ENCODE measurements around the gene MYO9B. TPM values are rescaled to one million over a fixed set of nuclear protein-coding genes. Genes with fewer than 3 reads are reported as not detected.

Gene MYO9B
- total and polyA plus RNA-seq, 5 experiments from 2014 or later: 3.3 to 171 (median 22.3) TPM

- POLR2A ChIA-PET: interaction anchor here (0.5 to 4.4 kb wide), 26 partner anchors 9 to 1156 kb away, joined by 3 to 76 read pairs (median 6); partner anchors contain the start of genes ANKLE1, BABAM1, HAUS8 and MRPL34
- Mint-ChIP-seq H3K4me1 (peaks cover 18 to 80% (median 66%) of the 10 kb centered on the region in 4 donors), H3K9me3 (peaks cover 0 to 4% (median 0%) of the 10 kb centered on the region in 9 donors), H3K36me3 (peaks cover 0 to 8% (median 4%) of the 10 kb centered on the region in 3 donors), H3K4me3 (peak overlapping the region; percentile 80 to 100 (median 90)), H3K27me3 (no peaks in the 10 kb centered on the region), H3K27ac (peak overlapping the region; percentile 98 to 100 (median 99))
- ATAC-seq (peak; percentile 76 to 82), DNase-seq (peak in 6 of 10 donors; percentile 31 to 85 (median 73))
Measured at GRCh38 chr19:17125062-17125727, 49.6 kb downstream of the MYO9B start.

- ATAC-seq (peak; percentile 86 to 87), DNase-seq (peak; percentile 55 to 92 (median 79))
- Mint-ChIP-seq H3K27me3 (no peaks in the 10 kb centered on the region), H3K36me3 (peaks cover 0 to 7% (median 4%) of the 10 kb centered on the region in 3 donors), H3K4me1 (peaks cover 17 to 79% (median 67%) of the 10 kb centered on the region in 4 donors), H3K27ac (peak overlapping the region; percentile 98 to 100 (median 99)), H3K9me3 (peaks cover 0 to 4% (median 0%) of the 10 kb centered on the region in 9 donors), H3K4me3 (peak overlapping the region; percentile 80 to 100 (median 90))
- POLR2A ChIA-PET: interaction anchor here (0.5 to 4.4 kb wide), 25 partner anchors 8 to 996 kb away, joined by 3 to 76 read pairs (median 6); partner anchors contain the start of genes ANKLE1, BABAM1, HAUS8 and MRPL34
Measured at GRCh38 chr19:17125728-17126677, 50.4 kb downstream of the MYO9B start.

GRCh38 chr19:17127671-17128070, 52.1 kb downstream of the MYO9B start:
- POLR2A ChIA-PET: interaction anchor here (1.2 to 2.8 kb wide), 3 partner anchors 36 to 71 kb away, joined by 3 to 10 read pairs (median 4); no protein-coding TSS in a partner anchor
- ATAC-seq: no peak
- peak overlapping the region; percentile 84 to 100 (median 98) for H3K27ac Mint-ChIP-seq
- no peaks in the 10 kb centered on the region for H3K27me3 Mint-ChIP-seq
- H3K36me3 Mint-ChIP-seq: peaks cover 0 to 6% (median under 1%) of the 10 kb centered on the region in 3 donors
- peaks cover 15 to 68% (median 60%) of the 10 kb centered on the region in 4 donors for H3K4me1 Mint-ChIP-seq
- peaks cover 0 to 2% (median 0%) of the 10 kb centered on the region in 9 donors for H3K9me3 Mint-ChIP-seq
- peak overlapping the region in 8 of 10 donors; percentile 10 to 90 (median 56) for H3K4me3 Mint-ChIP-seq
- DNase-seq: no peak

GRCh38 chr19:17128403-17128802, 52.8 kb downstream of the MYO9B start:
- ATAC-seq (no peak), DNase-seq (no peak)
- H3K27ac Mint-ChIP-seq: peak overlapping the region in 8 of 10 donors; percentile 35 to 88 (median 71)
- no peak overlapping the region for H3K4me3 Mint-ChIP-seq
- H3K27me3 Mint-ChIP-seq: no peaks in the 10 kb centered on the region
- peaks cover 0 to 6% (median 0%) of the 10 kb centered on the region in 3 donors for H3K36me3 Mint-ChIP-seq
- no peaks in the 10 kb centered on the region for H3K9me3 Mint-ChIP-seq
- peaks cover 15 to 69% (median 60%) of the 10 kb centered on the region in 4 donors for H3K4me1 Mint-ChIP-seq
- POLR2A ChIA-PET: interaction anchor here (1.2 to 1.5 kb wide), 3 partner anchors 52 to 87 kb away, joined by 3 to 4 read pairs (median 3); partner anchors contain the start of gene USE1

GRCh38 chr19:17128820-17129219, 53.2 kb downstream of the MYO9B start:
- Mint-ChIP-seq H3K4me1 (peaks cover 16 to 69% (median 56%) of the 10 kb centered on the region in 4 donors), H3K9me3 (no peaks in the 10 kb centered on the region), H3K36me3 (peaks cover 0 to 6% (median 0%) of the 10 kb centered on the region in 3 donors), H3K27me3 (no peaks in the 10 kb centered on the region), H3K27ac (peak overlapping the region in 9 of 10 donors; percentile 34 to 88 (median 62)), H3K4me3 (no peak overlapping the region)
- POLR2A ChIA-PET: interaction anchor here (1.2 to 1.5 kb wide), 3 partner anchors 53 to 87 kb away, joined by 3 to 4 read pairs (median 3); partner anchors contain the start of gene USE1
- DNase-seq (no peak), ATAC-seq (no peak)

GRCh38 chr19:17129377-17129776, 53.8 kb downstream of the MYO9B start:
- Mint-ChIP-seq H3K27me3 (no peaks in the 10 kb centered on the region), H3K27ac (peak overlapping the region; percentile 2 to 88 (median 60)), H3K4me3 (peak overlapping the region in 1 of 10 donors; percentile 26), H3K4me1 (peaks cover 18 to 69% (median 53%) of the 10 kb centered on the region in 4 donors), H3K9me3 (no peaks in the 10 kb centered on the region), H3K36me3 (peaks cover 0 to 6% (median 0%) of the 10 kb centered on the region in 3 donors)
- ATAC-seq (no peak), DNase-seq (no peak)
- POLR2A ChIA-PET: interaction anchor here (1.5 kb wide), 1 partner anchor 86 kb away, joined by 3 read pairs; the partner anchor contains the start of gene USE1

- Mint-ChIP-seq H3K36me3 (peaks cover 0 to 10% (median 2%) of the 10 kb centered on the region in 3 donors), H3K27me3 (no peaks in the 10 kb centered on the region), H3K9me3 (no peaks in the 10 kb centered on the region), H3K4me1 (peaks cover 8 to 49% (median 30%) of the 10 kb centered on the region in 4 donors), H3K4me3 (peak overlapping the region; percentile 71 to 92 (median 85)), H3K27ac (peak overlapping the region; percentile 84 to 97 (median 90))
- ATAC-seq: peak; percentile 96 to 98
- DNase-seq: peak; percentile 32 to 79 (median 58)
- POLR2A ChIA-PET: interaction anchor here (1.2 kb wide), 1 partner anchor 10 kb away, joined by 4 read pairs; no protein-coding TSS in a partner anchor
Measured at GRCh38 chr19:17135001-17135853, 59.6 kb downstream of the MYO9B start.

- ATAC-seq: no peak
- Mint-ChIP-seq H3K4me1 (peaks cover 8 to 44% (median 26%) of the 10 kb centered on the region in 4 donors), H3K27ac (peak overlapping the region in 6 of 10 donors; percentile 25 to 97 (median 85)), H3K36me3 (peaks cover 0 to 7% (median 2%) of the 10 kb centered on the region in 3 donors), H3K4me3 (peak overlapping the region in 4 of 10 donors; percentile 19 to 74 (median 30)), H3K9me3 (no peaks in the 10 kb centered on the region), H3K27me3 (no peaks in the 10 kb centered on the region)
- DNase-seq: no peak
- POLR2A ChIA-PET: interaction anchor here (0.5 to 1.2 kb wide), 2 partner anchors 11 to 1429 kb away, joined by 4 read pairs; no protein-coding TSS in a partner anchor
Measured at GRCh38 chr19:17136021-17136420, 60.4 kb downstream of the MYO9B start.

- POLR2A ChIA-PET: interaction anchor here (0.5 to 1.2 kb wide), 2 partner anchors 11 to 1428 kb away, joined by 4 read pairs; no protein-coding TSS in a partner anchor
- H3K4me1 Mint-ChIP-seq: peaks cover 12 to 49% (median 25%) of the 10 kb centered on the region in 4 donors
- DNase-seq: no peak
- peak overlapping the region in 6 of 10 donors; percentile 25 to 88 (median 74) for H3K27ac Mint-ChIP-seq
- H3K27me3 Mint-ChIP-seq: no peaks in the 10 kb centered on the region
- peaks cover 0 to 12% (median 6%) of the 10 kb centered on the region in 3 donors for H3K36me3 Mint-ChIP-seq
- no peak for ATAC-seq
- peak overlapping the region in 2 of 10 donors; percentile 18 to 36 for H3K4me3 Mint-ChIP-seq
- no peaks in the 10 kb centered on the region for H3K9me3 Mint-ChIP-seq
Measured at GRCh38 chr19:17136617-17137016, 61.0 kb downstream of the MYO9B start.

- Mint-ChIP-seq H3K27ac (peak overlapping the region in 4 of 10 donors; percentile 56 to 90 (median 67)), H3K4me3 (no peak overlapping the region), H3K36me3 (peaks cover 0 to 20% (median 7%) of the 10 kb centered on the region in 3 donors), H3K9me3 (no peaks in the 10 kb centered on the region), H3K27me3 (no peaks in the 10 kb centered on the region), H3K4me1 (peaks cover 12 to 50% (median 27%) of the 10 kb centered on the region in 4 donors)
- ATAC-seq (no peak), DNase-seq (no peak)
- POLR2A ChIA-PET: interaction anchor here (0.7 kb wide), 1 partner anchor 20 kb away, joined by 4 read pairs; no protein-coding TSS in a partner anchor
Measured at GRCh38 chr19:17137417-17137816, 61.8 kb downstream of the MYO9B start.
